Activated CD8-positive, alpha-beta memory T cell treated with anti-CD3 and anti-CD28 coated beads, Interleukin-2, amount 50 U/mL, for 24 hours (primary cell): ENCODE measurements around the gene DSTYK.
A peak's percentile ranks its signal among the peaks of the same experiment; 100 is the strongest.

ENCODE experiments used
- DNase-seq: peaks from one replicate; pipeline ENCODE4 v3.0.0-alpha.2; 2020; ENCODE audit errors: extremely low read depth

DSTYK gene

GRCh38 chr1:205211169-205211838, at the start of gene DSTYK:
Gene DSTYK, minus strand, starts transcription at chr1:205211702. Its CDS starts 167 bp downstream, at chr1:205211535.
- peak; percentile 86 for DNase-seq

DNA sequence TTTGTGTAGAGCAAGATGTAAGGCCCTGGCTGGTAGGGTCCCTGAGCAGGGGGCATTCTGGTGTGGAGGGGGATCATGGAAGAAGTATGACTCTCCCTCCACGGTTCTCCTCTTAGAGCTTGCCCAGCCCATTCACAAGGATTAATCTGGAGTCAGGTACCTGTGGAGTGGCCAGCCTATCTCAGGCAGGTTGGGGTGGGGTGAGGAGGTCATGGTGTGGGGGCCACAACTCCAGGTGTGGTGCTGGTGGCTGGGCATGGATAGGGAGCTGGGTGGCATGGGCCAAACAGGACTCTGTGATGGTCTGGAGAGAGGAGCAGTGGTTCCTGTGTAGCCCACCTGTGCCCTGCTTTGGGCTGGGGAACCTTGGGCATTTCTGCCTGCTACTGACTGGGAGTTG, 48.5 kb upstream of the DSTYK start:
- no peak for DNase-seq

- DNase-seq: no peak
Observed at GRCh38 chr1:205259324-205259832, 47.9 kb upstream of the DSTYK start.

- no peak for DNase-seq
Observed at GRCh38 chr1:205258719-205259118, 47.2 kb upstream of the DSTYK start.

DNA sequence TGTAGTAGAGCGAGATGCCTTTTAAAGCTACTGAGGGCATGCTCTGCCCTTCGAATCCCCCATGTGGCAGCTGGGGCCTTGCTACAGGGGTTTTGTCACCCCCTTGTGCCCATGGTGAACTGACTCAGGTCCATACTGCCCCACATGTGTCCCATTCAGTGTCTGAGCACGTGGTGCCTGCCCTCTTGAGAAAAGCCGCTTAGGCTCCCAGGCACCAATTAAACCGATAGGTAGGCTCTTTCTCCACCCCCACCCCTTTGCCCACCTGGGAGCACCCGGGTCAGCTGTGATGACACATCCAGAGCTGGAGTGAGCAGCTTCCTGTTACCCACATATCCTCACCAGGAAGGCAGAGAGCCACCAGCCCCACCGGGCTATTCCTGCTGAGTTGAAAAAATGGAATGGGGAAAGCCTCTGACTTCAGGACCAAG, 46.8 kb upstream of the DSTYK start:
- DNase-seq: no peak

- DNase-seq: no peak
Observed at GRCh38 chr1:205257735-205258134, 46.2 kb upstream of the DSTYK start.

DNA sequence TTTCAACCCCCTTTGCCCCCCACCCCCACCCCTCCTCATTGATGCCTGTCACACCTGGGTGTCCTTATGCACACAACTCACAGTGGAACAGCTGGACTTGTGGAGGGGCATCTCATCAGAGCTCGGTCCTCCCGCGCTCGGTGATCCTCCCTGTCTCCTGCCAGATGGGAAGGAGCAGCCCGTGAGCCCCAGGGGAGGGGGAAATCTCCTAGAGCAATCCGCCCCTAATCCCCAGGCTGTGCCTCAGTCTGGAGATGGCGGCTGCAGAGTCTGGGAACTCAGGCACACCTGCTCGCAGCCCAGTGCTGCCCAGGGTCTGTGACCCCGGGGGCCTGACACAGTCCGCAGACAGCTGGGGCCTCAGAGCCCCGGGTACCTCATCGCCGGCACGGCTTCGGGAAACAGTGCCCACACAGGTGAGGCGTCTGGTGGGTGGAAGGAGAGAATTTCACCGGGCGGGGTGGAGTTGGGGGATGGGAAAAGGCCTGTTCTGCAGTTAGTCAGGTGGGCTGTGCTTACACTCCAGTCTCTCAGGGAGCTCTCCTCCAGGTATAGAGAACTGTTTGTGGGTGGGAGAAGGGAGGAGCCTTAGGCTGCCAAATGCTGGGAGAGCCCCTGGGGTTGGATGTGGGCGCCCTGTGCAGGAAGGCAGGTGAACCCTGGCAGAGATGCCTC, 45.6 kb upstream of the DSTYK start:
- no peak for DNase-seq

DNA sequence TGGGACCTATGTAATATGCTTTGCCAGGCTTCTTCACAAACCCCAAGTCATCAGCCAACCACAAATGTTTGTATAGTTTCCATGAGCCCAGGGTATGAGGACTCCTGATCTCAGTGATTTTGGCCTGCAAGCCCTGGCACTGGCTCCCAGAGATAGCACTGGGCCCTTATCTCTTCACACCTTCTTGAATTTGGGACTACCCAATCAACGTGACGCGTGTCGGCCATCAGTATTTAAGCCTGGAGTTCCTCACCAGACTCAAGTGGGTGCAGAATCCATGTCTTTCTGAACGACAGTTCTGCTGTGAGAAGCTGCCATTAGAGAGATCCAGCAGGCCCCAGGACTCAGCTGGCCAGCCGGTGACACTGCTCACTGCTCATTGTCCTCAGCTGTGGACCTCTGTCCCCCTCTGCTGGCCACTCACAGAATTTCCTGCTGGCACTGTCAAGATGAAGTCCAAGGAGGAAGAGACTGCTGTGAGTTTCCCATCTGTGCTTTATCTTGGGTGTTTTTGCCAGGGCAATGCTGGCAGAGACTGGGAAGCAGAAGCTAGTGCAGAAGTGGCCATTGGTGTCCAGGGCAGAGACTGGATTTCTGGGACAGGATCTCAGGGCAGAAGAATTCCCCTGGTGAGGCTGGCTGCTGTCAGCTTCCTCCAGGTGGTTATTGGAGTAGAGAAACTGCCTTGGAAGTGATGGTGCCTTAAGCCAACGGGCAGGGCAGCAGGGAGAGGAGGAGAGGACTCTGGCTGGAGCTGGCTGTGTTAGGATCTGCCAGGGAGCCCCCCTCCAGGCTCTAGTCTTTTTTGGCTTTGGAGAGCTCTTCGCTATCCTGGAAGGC, 44.7 kb upstream of the DSTYK start:
- peak; percentile 78 for DNase-seq

DNA sequence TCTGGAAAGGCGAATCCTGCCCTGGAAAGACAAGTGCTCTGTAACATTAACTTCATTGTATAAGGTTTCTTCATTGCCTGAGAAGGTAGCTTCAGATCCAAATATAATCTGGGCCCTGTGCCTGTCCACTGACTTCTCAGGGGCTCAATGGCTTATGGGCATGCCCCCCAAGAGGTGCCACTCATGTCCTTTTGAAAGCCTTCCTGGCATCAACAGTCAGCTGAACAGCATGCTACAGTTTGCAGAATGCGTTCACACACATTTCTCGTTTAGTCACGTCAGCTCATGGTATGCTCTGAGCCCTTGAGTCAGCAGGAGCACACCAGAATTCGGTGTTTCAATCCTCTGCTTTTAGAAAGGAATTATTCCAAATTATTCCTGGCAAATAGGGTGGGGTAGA, 40.1 kb upstream of the DSTYK start:
- no peak for DNase-seq

DNA sequence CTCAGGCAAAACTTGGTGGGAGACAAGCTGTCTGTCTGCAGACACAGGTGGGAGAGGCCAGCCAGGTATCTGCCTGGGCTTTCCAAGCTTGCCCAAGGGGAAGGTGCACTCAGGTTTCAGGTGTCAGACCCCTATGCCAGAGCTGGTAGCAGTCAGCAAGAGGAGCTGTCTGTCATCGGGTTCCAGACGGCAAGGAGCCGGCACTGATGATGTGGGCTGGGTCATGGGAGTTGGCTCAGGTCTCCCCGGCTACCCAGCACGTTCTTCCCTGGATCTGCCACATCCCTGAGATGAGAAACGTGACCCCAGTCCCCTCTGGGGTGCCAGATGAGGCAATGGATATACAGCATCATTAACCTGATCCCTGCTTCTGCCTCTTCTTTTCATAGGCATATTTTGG, 39.2 kb upstream of the DSTYK start:
- DNase-seq: no peak

DNA sequence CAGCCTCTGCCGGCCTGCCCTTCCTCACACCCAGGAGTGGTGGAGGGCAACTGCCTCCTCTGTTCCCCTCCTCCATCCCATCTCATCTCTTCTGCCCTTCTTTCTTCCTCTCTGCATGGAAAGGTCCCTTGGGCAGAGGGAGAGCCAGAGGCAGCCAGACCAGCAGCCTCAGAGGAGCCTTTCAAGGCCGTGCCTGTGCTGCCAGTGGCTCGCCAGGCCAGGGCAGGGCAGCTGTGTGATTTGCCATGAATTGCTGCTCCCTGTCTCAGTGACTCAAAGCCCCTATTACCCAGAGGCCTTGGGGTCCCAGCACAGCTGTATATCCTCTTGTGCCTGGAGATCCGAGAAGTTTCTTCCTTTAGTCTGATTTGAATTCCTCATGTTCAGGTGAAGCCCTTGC, 38.1 kb upstream of the DSTYK start:
- DNase-seq: no peak

DNA sequence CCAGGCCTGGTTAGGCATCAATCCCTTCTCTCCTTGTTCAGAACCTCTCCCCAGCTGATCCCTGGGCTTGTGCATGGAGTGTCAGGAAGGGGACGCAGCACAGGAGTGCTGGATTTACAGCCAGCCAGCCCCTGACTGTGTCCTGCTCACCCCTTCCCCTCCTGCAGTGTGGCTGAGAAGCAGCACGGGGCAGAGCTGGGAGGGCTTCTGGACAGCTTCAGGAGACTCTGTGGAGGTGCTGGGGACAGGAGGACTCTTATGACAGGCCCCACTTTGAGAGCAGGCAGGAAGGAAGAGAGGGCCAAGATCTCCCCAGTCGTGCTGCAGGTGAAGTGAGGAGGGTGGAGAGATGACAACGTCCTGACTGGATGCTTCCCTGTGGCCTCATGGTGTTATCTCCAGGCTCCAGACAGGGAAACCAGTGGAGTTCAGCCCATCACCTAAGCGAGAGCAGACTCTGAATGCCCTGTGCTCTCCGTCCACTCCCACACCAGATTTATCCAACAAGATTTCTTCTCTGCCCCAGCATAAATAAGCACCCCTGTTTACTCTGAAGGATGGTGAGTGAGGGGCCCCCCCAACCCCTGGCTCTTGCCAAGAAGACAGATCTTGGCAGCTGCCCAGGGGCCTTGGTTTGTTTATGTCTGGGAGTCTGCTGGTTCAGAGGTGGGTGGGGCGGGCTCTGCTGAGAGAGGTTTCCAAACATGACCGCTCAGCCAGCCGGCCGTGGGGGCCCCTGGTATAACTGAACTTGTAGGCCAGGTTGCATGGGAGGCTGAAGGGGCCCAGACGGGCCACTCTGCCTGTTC, 37.5 kb upstream of the DSTYK start:
- no peak for DNase-seq

DNA sequence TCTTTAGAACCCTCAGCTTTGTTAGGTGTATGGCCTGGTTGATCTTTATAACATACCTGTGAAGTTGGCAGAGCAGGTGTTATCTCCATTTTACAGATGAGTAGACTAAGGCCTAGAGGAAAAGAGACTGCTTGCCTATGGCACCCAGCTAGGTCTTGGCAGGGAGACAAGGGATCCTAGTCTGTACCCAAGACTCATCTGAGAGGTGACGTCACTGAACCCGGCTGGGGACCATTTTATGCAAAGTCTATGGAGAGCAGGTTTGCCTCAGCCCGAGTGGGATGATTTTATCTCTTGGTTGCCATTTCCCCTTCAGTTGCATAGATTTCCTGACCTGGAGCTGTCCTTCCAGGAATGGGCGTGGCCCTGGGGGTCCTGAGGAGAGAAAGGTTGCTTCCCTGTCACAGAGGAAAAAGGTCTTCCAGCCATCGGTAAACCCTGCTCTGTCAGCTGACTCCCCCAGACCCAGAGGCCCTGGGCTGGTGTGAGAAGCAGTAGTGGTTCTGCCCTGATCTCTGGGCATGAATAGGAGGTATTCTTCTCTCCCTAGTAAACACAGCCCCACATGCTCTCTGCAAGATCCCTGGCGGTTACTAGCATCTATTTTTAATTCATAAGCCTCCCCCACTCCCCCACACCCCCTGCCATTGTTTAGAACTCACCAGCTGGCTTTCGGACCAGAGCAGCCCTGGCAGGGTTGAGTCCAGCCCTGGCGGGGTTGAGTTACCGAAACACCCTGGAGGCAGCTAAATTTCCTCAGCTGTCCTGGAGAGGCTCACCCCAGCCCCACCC, 35.8 kb upstream of the DSTYK start:
- DNase-seq: no peak

DNA sequence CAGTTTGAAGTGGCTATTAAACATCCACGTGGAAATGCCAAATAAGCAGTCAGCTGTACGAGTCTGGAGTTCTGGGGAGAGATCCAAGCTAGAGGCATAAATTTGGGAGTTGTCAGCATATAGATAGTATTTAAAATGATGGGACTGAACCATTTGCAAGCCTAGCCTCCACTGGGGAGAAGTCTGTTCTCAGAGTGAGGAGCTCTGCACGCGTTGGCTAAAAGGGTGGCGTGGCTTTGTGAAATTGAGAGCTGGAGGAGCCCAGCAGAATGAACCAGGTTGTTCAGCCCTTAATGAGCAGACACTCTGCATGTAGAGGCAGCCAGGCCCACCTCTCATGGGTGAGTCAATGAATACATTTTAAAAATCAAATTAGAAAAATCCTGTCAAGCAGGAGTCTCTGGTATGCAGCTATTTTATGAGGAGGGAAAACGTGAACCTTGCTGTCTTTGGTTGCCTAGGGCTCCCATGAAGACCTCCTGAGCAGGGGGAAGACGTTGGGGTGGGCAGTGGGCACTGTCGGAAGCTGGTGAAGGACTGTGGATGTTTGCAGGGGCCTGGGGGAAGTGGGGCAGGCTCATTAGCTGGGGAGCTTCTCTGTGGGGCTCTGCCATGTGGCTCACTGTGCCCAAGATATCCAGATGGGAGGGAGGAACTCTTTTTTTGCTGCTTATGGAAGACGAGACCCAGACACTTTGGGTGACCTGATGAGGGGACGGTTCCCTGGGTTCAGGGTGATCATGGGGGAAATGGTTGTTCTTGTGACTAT, 35.0 kb upstream of the DSTYK start:
- no peak for DNase-seq

GRCh38 chr1:205245096-205245495, 33.6 kb upstream of the DSTYK start:
- DNase-seq: no peak

GRCh38 chr1:205244384-205244783, 32.9 kb upstream of the DSTYK start:
- DNase-seq: no peak

DNA sequence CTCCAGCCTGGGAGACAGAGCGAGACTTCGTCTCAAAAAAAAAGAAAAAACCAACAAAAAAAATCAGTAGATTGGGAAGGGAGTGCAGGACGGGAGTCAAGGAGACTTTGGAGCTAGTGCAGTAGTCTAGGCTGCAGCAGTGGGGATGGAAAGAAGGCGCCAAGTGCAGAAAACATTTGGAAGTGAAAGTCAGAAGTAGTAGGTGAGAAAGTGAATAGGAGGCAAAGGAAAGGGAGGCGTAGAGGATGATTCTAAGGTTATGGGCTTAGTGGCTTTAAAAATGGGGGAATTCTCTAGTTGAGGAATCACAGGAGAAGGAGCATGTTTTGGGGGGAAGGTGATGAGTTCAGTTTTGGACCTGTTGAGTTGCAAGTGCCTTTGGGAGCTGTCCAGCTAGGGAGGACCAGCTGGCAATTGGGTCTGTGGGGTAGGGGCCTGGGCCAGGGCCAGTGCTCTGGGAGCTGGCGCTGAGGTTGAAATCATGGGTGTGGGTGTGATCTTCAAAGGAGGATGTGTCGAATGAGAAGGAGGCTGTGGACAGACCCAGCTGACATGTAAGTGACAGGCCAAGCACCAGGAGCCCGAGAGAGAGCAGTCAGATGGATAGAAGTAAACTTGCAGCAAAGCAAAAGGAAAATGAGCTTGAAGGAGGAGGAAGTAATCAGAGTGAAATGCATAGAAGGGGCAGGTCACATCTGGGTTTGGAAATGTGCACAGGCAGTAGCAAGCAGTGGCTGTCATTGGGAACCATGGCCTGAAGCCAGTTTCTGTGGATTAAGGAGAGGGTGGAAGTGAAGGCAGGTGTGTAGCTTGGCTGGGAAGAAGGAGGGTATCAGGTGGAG, 32.1 kb upstream of the DSTYK start:
- DNase-seq: no peak

- DNase-seq: no peak
Observed at GRCh38 chr1:205241366-205242030, 30.0 kb upstream of the DSTYK start.

DNA sequence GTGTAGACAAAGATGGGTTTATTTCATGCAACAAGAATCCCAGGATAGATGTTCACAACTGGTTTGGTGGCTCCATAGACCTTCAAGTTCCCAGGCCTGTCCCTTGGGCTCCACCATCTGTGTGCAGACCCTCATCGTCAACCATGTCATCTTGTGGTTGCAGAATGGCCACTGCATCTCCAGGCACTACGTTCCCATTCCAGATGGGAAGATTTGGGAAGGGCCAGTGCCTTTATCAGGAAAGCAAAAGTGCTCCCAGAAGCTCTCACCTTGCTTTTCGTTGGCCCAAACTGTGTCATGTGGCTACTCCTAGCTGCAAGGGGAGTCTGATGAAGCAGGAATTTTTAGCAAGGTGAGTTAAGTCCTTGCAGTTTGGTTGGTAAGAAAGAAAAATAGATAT, 29.1 kb upstream of the DSTYK start:
- no peak for DNase-seq
